ENCODE results near the gene DHH.

GRCh38 chr12:49066120-49066519, 28.5 kb downstream of the DHH start:
- TF ChIP-seq, protein P1, sequence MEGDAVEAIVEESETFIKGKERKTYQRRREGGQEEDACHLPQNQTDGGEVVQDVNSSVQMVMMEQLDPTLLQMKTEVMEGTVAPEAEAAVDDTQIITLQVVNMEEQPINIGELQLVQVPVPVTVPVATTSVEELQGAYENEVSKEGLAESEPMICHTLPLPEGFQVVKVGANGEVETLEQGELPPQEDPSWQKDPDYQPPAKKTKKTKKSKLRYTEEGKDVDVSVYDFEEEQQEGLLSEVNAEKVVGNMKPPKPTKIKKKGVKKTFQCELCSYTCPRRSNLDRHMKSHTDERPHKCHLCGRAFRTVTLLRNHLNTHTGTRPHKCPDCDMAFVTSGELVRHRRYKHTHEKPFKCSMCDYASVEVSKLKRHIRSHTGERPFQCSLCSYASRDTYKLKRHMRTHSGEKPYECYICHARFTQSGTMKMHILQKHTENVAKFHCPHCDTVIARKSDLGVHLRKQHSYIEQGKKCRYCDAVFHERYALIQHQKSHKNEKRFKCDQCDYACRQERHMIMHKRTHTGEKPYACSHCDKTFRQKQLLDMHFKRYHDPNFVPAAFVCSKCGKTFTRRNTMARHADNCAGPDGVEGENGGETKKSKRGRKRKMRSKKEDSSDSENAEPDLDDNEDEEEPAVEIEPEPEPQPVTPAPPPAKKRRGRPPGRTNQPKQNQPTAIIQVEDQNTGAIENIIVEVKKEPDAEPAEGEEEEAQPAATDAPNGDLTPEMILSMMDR (IDR thresholded peaks at IDR 0.05) = no peak
- TF ChIP-seq POLR2A (IDR thresholded peaks at IDR 0.05) = no peak
- TF ChIP-seq EP300 (IDR thresholded peaks at IDR 0.05) = no peak
- TF ChIP-seq POLR2AphosphoS5 (IDR thresholded peaks at IDR 0.05) = no peak

Data from suprapubic skin (tissue), 4 donors.